ENCODE results near the gene MED26. TPM values are rescaled to one million over a fixed set of nuclear protein-coding genes. Genes with fewer than 3 reads are reported as not detected.
A peak's percentile ranks its signal among the peaks of the same experiment; 100 is the strongest.

Gene MED26
- total and polyA plus RNA-seq, 2 experiments from 2014 or later, result 7.4 to 15.4 TPM

DNA sequence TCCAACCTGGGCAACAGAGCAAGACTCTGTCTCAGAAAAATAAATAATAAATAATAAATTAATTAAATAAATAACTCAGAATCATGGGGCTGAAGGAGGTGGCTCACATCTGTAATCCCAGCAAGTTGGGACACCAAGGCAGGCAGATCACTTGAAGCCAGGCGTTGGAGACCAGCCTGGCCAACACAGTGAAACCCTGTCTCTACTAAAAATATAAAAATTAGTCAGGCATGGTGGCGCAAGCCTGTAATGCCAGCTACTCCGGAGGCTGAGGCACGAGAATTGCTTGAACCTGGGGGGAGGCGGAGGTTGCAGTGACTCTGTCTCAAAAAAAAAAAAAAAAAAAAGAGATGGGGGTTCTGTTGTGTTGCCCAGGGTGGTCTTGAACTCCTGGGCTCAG is 40.2 kb upstream of the MED26 start:
- no peaks in the 10 kb centered on the region for H3K4me1 ChIP-seq (ENCODE audit: insufficient read depth)
- H3K4me2 ChIP-seq, result no peak overlapping the region
- no peaks in the 10 kb centered on the region for H3K9me2 ChIP-seq (ENCODE audit: insufficient read depth)
- no peak overlapping the region for H2AFZ ChIP-seq
- TF ChIP-seq CREB1 (CRISPR knock-in tag; IDR thresholded peaks at IDR 0.05; ENCODE audit: low read depth), result no peak
- H3K36me3 ChIP-seq (ENCODE audit: insufficient read depth), result no peaks in the 10 kb centered on the region
- no peak overlapping the region for H3K4me3 Mint-ChIP-seq
- peaks cover 4% of the 10 kb centered on the region for H3K27me3 Mint-ChIP-seq (ENCODE audit: insufficient read depth, low read depth, poor library complexity)
- no peak overlapping the region for H3K27ac Mint-ChIP-seq
- no peak overlapping the region for H3K27ac ChIP-seq (ENCODE audit: low read depth)
- H3K36me3 Mint-ChIP-seq (ENCODE audit: low read depth), result no peaks in the 10 kb centered on the region; the same call in 2 of the 3 replicates
- no peak overlapping the region for H3K4me3 ChIP-seq
- no peaks in the 10 kb centered on the region for H3K27me3 ChIP-seq (ENCODE audit: insufficient read depth)
- ATAC-seq (no peak), DNase-seq (ENCODE audit: low spot score) (no peak)
- H3K9me3 Mint-ChIP-seq, result no peaks in the 10 kb centered on the region
- H3K79me2 ChIP-seq (replicated peaks; ENCODE audit: insufficient read depth), result peaks cover 28% of the 10 kb centered on the region
- no peaks in the 10 kb centered on the region for H3F3A ChIP-seq (replicated peaks; ENCODE audit: low read depth)
- no peaks in the 10 kb centered on the region for H3K4me1 Mint-ChIP-seq
- peaks cover 13% of the 10 kb centered on the region for H4K20me1 ChIP-seq (replicated peaks; ENCODE audit: insufficient read depth)

DNA sequence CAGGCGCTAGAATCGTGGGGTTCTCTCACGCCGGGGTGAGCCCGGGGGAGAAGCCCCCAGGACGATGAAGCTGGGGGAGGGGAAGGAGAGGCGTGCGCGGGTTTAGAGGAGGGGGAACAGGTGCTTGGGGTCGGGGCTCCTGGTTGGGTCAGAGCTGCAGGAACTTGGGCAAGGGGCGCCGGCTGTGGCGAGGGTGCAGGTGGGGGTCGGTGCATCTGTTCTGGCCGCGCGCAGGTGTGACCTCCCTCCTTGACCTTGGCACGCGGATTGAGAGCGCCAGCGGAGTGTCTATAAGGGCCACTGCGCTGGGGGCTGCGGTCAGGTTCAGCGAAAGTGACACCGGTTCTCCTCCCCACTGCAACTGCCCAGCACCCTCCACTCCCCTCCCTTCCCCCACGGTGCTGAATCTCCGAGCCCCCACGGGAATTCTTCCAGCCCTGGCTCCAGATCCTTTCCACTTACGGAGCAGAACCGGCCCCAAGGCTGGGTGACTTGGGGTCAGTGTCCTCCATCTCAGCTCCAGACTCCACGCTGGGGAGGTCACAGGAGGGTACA is 33.6 kb upstream of the MED26 start:
- no peak overlapping the region for H3K27ac ChIP-seq (ENCODE audit: low read depth)
- H3K4me2 ChIP-seq, result peak overlapping the region; percentile 80
- H3F3A ChIP-seq (replicated peaks; ENCODE audit: low read depth), result 0 out of 2 replicates have a peak, but pooled peaks cover 3% of the 10 kb centered on the region
- H3K36me3 Mint-ChIP-seq (ENCODE audit: low read depth), result peaks cover 26% of the 10 kb centered on the region
- peaks cover 15% of the 10 kb centered on the region for H3K27me3 Mint-ChIP-seq (ENCODE audit: insufficient read depth, low read depth, poor library complexity)
- H3K9me2 ChIP-seq (ENCODE audit: insufficient read depth), result no peaks in the 10 kb centered on the region
- peaks cover 7% of the 10 kb centered on the region for H3K36me3 ChIP-seq (ENCODE audit: insufficient read depth)
- H2AFZ ChIP-seq, result peak overlapping the region; percentile 84; the same call in 1 of the 2 replicates
- H3K4me3 Mint-ChIP-seq, result peak overlapping the region; percentile 91
- H3K4me3 ChIP-seq, result peak overlapping the region; percentile 92
- no peaks in the 10 kb centered on the region for H3K27me3 ChIP-seq (ENCODE audit: insufficient read depth)
- H3K79me2 ChIP-seq (replicated peaks; ENCODE audit: insufficient read depth), result peaks cover 68% of the 10 kb centered on the region
- H3K27ac Mint-ChIP-seq, result peak overlapping the region; percentile 65; the same call in 1 of the 2 replicates
- peak; percentile 3 for ATAC-seq
- TF ChIP-seq, protein P1, sequence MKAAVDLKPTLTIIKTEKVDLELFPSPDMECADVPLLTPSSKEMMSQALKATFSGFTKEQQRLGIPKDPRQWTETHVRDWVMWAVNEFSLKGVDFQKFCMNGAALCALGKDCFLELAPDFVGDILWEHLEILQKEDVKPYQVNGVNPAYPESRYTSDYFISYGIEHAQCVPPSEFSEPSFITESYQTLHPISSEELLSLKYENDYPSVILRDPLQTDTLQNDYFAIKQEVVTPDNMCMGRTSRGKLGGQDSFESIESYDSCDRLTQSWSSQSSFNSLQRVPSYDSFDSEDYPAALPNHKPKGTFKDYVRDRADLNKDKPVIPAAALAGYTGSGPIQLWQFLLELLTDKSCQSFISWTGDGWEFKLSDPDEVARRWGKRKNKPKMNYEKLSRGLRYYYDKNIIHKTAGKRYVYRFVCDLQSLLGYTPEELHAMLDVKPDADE (IDR thresholded peaks at IDR 0.05), result no peak
- TF ChIP-seq EZH2phosphoT487 (IDR thresholded peaks at IDR 0.05; ENCODE audit: unreplicated experiment) (no peak), ZNF331 (CRISPR knock-in tag; IDR thresholded peaks at IDR 0.05; ENCODE audit: low read depth) (no peak), NANOG (IDR thresholded peaks at IDR 0.05; ENCODE audit: borderline replicate concordance) (no peak), CREB1 (CRISPR knock-in tag; IDR thresholded peaks at IDR 0.05; ENCODE audit: low read depth) (0 out of 2 replicates have a peak, but pooled peaks have one; percentile 24)
- no peaks in the 10 kb centered on the region for H3K9me3 Mint-ChIP-seq
- peaks cover 35% of the 10 kb centered on the region for H4K20me1 ChIP-seq (replicated peaks; ENCODE audit: insufficient read depth)
- peaks cover 13% of the 10 kb centered on the region for H3K4me1 ChIP-seq (ENCODE audit: insufficient read depth)
- H3K4me1 Mint-ChIP-seq, result peaks cover 8% of the 10 kb centered on the region; the same call in 2 of the 3 replicates
- DNase-seq (ENCODE audit: low spot score), result peak; percentile 72

DNA sequence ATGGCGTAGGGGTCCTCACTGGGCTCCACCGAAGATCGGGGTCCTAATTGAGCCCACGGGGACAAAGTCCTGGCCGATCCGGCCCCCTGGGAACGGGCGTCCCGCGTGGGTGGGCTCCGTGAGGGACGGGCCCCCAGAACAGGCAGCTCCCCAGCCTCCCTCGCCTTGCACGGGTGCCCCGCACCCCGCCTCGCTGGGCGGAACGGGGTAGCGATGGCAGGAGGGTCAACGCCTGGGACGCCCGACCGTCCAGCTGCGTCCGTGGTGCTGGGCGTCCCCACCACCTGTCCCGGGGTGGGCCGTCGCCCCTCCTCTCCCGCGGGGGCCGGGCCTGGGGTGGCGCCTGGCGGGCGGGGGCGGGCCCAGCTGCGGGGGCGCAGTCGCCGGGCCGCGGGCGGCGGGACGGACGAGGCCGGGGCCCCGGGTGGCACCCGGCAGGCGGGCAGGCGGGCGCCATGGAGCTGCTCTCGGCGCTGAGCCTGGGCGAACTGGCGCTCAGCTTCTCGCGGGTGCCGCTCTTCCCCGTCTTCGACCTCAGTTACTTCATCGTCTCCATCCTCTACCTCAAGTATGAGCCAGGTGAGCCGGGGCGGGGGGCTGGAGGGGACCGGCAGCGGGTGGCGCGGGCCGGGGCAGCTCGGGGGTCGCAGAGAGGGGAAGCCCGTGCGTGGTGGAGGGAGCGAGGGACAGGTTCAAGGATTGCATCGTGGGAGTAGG is 32.9 kb upstream of the MED26 start, which contains the start of gene TMEM38A:
TMEM38A (plus strand) TSS at position 377 of the 717 bp plus-strand sequence; CDS start at position 456, 79 bp downstream.
- peaks cover 28% of the 10 kb centered on the region for H4K20me1 ChIP-seq (replicated peaks; ENCODE audit: insufficient read depth)
- TF ChIP-seq ZNF331 (CRISPR knock-in tag; IDR thresholded peaks at IDR 0.05; ENCODE audit: low read depth) (no peak), EZH2 (IDR thresholded peaks at IDR 0.05; ENCODE audit: low read depth, unreplicated experiment) (no peak)
- TF ChIP-seq, protein P2, sequence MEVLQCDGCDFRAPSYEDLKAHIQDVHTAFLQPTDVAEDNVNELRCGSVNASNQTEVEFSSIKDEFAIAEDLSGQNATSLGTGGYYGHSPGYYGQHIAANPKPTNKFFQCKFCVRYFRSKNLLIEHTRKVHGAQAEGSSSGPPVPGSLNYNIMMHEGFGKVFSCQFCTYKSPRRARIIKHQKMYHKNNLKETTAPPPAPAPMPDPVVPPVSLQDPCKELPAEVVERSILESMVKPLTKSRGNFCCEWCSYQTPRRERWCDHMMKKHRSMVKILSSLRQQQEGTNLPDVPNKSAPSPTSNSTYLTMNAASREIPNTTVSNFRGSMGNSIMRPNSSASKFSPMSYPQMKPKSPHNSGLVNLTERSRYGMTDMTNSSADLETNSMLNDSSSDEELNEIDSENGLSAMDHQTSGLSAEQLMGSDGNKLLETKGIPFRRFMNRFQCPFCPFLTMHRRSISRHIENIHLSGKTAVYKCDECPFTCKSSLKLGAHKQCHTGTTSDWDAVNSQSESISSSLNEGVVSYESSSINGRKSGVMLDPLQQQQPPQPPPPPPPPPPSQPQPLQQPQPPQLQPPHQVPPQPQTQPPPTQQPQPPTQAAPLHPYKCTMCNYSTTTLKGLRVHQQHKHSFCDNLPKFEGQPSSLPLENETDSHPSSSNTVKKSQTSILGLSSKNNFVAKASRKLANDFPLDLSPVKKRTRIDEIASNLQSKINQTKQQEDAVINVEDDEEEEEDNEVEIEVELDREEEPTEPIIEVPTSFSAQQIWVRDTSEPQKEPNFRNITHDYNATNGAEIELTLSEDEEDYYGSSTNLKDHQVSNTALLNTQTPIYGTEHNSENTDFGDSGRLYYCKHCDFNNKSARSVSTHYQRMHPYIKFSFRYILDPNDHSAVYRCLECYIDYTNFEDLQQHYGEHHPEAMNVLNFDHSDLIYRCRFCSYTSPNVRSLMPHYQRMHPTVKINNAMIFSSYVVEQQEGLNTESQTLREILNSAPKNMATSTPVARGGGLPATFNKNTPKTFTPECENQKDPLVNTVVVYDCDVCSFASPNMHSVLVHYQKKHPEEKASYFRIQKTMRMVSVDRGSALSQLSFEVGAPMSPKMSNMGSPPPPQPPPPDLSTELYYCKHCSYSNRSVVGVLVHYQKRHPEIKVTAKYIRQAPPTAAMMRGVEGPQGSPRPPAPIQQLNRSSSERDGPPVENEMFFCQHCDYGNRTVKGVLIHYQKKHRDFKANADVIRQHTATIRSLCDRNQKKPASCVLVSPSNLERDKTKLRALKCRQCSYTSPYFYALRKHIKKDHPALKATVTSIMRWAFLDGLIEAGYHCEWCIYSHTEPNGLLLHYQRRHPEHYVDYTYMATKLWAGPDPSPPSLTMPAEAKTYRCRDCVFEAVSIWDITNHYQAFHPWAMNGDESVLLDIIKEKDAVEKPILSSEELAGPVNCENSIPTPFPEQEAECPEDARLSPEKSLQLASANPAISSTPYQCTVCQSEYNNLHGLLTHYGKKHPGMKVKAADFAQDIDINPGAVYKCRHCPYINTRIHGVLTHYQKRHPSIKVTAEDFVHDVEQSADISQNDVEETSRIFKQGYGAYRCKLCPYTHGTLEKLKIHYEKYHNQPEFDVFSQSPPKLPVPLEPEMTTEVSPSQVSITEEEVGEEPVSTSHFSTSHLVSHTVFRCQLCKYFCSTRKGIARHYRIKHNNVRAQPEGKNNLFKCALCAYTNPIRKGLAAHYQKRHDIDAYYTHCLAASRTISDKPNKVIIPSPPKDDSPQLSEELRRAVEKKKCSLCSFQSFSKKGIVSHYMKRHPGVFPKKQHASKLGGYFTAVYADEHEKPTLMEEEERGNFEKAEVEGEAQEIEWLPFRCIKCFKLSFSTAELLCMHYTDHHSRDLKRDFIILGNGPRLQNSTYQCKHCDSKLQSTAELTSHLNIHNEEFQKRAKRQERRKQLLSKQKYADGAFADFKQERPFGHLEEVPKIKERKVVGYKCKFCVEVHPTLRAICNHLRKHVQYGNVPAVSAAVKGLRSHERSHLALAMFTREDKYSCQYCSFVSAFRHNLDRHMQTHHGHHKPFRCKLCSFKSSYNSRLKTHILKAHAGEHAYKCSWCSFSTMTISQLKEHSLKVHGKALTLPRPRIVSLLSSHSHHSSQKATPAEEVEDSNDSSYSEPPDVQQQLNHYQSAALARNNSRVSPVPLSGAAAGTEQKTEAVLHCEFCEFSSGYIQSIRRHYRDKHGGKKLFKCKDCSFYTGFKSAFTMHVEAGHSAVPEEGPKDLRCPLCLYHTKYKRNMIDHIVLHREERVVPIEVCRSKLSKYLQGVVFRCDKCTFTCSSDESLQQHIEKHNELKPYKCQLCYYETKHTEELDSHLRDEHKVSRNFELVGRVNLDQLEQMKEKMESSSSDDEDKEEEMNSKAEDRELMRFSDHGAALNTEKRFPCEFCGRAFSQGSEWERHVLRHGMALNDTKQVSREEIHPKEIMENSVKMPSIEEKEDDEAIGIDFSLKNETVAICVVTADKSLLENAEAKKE (CRISPR knock-in tag; IDR thresholded peaks at IDR 0.05), result no peak

More for the DNA sequence above, 32.9 kb upstream of the MED26 start, which contains the start of gene TMEM38A:
- Histone ChIP-seq H3K4me1 (ENCODE audit: insufficient read depth) (peaks cover 13% of the 10 kb centered on the region), H3F3A (replicated peaks; ENCODE audit: low read depth) (0 out of 2 replicates have a peak, but pooled peaks cover 3% of the 10 kb centered on the region), H3K4me2 (peak within 1 kb of the TSS; percentile 98), H3K4me3 (peak within 1 kb of the TSS; percentile 92), H3K27ac (ENCODE audit: low read depth) (peak within 1 kb of the TSS; percentile 86), H3K27me3 (ENCODE audit: insufficient read depth) (no peaks in the 10 kb centered on the region), H3K9me2 (ENCODE audit: insufficient read depth) (no peaks in the 10 kb centered on the region), H3K36me3 (ENCODE audit: insufficient read depth) (peaks cover 7% of the 10 kb centered on the region), H3K79me2 (replicated peaks; ENCODE audit: insufficient read depth) (peaks cover 72% of the 10 kb centered on the region), H2AFZ (peak within 1 kb of the TSS; percentile 84)
- ATAC-seq (peak; percentile 41), DNase-seq (ENCODE audit: low spot score) (peak; percentile 54)
- Mint-ChIP-seq H3K27me3 (ENCODE audit: insufficient read depth, low read depth, poor library complexity) (peaks cover 15% of the 10 kb centered on the region), H3K9me3 (no peaks in the 10 kb centered on the region), H3K4me3 (peak within 1 kb of the TSS; percentile 98), H3K27ac (peak within 1 kb of the TSS; percentile 100), H3K36me3 (ENCODE audit: low read depth) (peaks cover 32% of the 10 kb centered on the region), H3K4me1 (peaks cover 8% of the 10 kb centered on the region; the same call in 2 of the 3 replicates)
